ENCODE results near the gene PRKAA1. TPM values are rescaled to one million over a fixed set of nuclear protein-coding genes. Genes with fewer than 3 reads are reported as not detected.

Gene PRKAA1
- polyA plus RNA-seq, 3 donors = 23.4 to 32.8 (median 29.6) TPM

DNA sequence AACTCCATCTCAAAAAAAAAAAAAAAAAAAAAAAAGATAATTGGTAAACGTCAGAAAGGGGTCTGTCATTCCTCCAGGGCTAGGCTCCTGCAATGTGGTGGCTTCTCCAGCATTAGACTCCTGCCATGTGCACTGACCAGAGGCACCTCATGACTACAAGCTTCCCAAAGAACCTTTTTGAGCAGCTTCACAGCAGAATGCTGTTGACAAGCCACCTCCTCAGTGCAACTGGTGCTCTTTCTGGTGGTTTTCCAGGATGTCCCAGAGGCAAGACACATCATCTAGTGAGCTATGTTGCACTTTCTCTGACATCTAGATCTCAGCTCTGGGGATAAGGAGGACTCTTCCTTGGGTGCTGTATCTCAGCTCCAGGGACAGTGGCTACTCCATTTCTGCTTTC lies 25.3 kb upstream of the PRKAA1 start:
- peaks cover 30 to 37% of the 10 kb centered on the region in 2 donors for H3K36me3 Mint-ChIP-seq

DNA sequence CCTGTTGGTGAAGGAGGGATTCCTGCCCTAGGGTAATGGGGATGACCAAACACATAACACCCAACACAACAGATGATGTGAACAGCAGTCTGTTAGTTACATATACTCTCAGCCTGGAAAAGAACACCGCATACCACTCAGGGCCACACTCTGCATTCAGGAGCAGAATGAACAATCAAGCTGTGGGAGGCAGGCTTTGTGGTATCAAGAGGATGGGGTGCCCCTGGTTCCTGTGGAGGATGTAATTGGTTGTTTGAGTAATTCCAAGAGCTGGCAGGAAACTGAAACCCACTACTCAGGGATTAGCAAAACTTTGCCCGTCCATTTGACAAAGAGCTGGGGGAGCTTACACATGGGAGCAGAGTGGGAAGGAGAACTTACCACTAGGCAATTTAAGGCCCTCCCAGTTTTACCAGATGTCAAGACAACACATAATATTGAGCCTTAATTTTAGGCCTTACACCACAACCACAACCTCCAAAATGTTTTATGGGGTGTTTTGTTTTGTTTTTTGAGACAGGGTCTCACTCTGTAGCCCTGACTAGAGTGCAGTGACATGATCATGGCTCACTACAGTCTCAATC lies 15.6 kb upstream of the PRKAA1 start:
- Histone ChIP-seq H3K4me1 (ENCODE audit: control insufficient read depth in 1 of 2, insufficient read depth in 2 of 2, low read length in 2 of 2) (no peaks in the 10 kb centered on the region), H3K4me3 (replicated peaks in 1 of 3; ENCODE audit: low read depth in 2 of 3, low read length in 3 of 3) (no peak overlapping the region), H3K9me3 (replicated peaks in 1 of 2; ENCODE audit: control insufficient read depth in 1 of 2, insufficient read depth in 1 of 2, low read length in 2 of 2) (no peaks in the 10 kb centered on the region), H3K36me3 (replicated peaks in 1 of 2; ENCODE audit: control insufficient read depth in 1 of 2, insufficient read depth in 2 of 2, low read length in 2 of 2) (no peaks in the 10 kb centered on the region), H2AFZ (ENCODE audit: insufficient read depth, low read depth, low read length, poor library complexity, severe bottlenecking) (no peak overlapping the region), H3K27me3 (ENCODE audit: control insufficient read depth in 2 of 2, insufficient read depth in 2 of 2, low read length in 2 of 2) (no peaks in the 10 kb centered on the region), H3K79me2 (ENCODE audit: insufficient read depth, low read length) (no peaks in the 10 kb centered on the region), H3K9ac (ENCODE audit: insufficient read depth, low read length, poor library complexity, severe bottlenecking) (no peak overlapping the region), H4K20me1 (ENCODE audit: insufficient read depth, low read length) (no peaks in the 10 kb centered on the region), H3K4me2 (replicated peaks; ENCODE audit: extremely low read depth, low read length, poor library complexity, severe bottlenecking) (no peak overlapping the region), H3K27ac (ENCODE audit: low read depth in 1 of 2, low read length in 2 of 2) (no peak overlapping the region)
- TF ChIP-seq, protein P1, sequence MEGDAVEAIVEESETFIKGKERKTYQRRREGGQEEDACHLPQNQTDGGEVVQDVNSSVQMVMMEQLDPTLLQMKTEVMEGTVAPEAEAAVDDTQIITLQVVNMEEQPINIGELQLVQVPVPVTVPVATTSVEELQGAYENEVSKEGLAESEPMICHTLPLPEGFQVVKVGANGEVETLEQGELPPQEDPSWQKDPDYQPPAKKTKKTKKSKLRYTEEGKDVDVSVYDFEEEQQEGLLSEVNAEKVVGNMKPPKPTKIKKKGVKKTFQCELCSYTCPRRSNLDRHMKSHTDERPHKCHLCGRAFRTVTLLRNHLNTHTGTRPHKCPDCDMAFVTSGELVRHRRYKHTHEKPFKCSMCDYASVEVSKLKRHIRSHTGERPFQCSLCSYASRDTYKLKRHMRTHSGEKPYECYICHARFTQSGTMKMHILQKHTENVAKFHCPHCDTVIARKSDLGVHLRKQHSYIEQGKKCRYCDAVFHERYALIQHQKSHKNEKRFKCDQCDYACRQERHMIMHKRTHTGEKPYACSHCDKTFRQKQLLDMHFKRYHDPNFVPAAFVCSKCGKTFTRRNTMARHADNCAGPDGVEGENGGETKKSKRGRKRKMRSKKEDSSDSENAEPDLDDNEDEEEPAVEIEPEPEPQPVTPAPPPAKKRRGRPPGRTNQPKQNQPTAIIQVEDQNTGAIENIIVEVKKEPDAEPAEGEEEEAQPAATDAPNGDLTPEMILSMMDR (IDR thresholded peaks at IDR 0.05) = no peak
- intact Hi-C loops (cut with micrococcal nuclease) = no loop called here
- Mint-ChIP-seq H3K27ac (no peak overlapping the region), H3K36me3 (peaks cover 0 to 2% of the 10 kb centered on the region in 2 donors), H3K9me3 (no peaks in the 10 kb centered on the region), H3K4me1 (no peaks in the 10 kb centered on the region), H3K4me3 (no peak overlapping the region), H3K27me3 (ENCODE audit: low read depth in 3 of 3) (peaks cover 1 to 2% (median 1%) of the 10 kb centered on the region in 3 donors)
- WGBS (ENCODE audit: insufficient coverage) = no CpG with 5 or more reads among the region's 2 CpGs
- DNase-seq = no peak

More for the DNA sequence above, 25.3 kb upstream of the PRKAA1 start:
- Histone ChIP-seq H2AFZ (ENCODE audit: insufficient read depth, low read depth, low read length, poor library complexity, severe bottlenecking) (no peak overlapping the region), H3K9ac (ENCODE audit: insufficient read depth, low read length, poor library complexity, severe bottlenecking) (no peak overlapping the region), H3K4me2 (replicated peaks; ENCODE audit: extremely low read depth, low read length, poor library complexity, severe bottlenecking) (no peak overlapping the region), H3K4me3 (replicated peaks in 1 of 3; ENCODE audit: low read depth in 2 of 3, low read length in 3 of 3) (no peak overlapping the region), H3K79me2 (ENCODE audit: insufficient read depth, low read length) (no peaks in the 10 kb centered on the region), H3K9me3 (replicated peaks in 1 of 2; ENCODE audit: control insufficient read depth in 1 of 2, insufficient read depth in 1 of 2, low read length in 2 of 2) (no peaks in the 10 kb centered on the region), H4K20me1 (ENCODE audit: insufficient read depth, low read length) (peaks cover 37% of the 10 kb centered on the region), H3K36me3 (replicated peaks in 1 of 2; ENCODE audit: control insufficient read depth in 1 of 2, insufficient read depth in 2 of 2, low read length in 2 of 2) (peaks cover 24 to 38% of the 10 kb centered on the region in 2 donors), H3K27me3 (ENCODE audit: control insufficient read depth in 2 of 2, insufficient read depth in 2 of 2, low read length in 2 of 2) (no peaks in the 10 kb centered on the region), H3K4me1 (ENCODE audit: control insufficient read depth in 1 of 2, insufficient read depth in 2 of 2, low read length in 2 of 2) (no peaks in the 10 kb centered on the region), H3K27ac (ENCODE audit: low read depth in 1 of 2, low read length in 2 of 2) (peak overlapping the region in 1 of 2 donors; percentile 22)
- peak overlapping the region in 3 of 7 donors; percentile 7 to 77 (median 66) for H3K27ac Mint-ChIP-seq
- intact Hi-C loops (cut with micrococcal nuclease) = no loop called here
- WGBS (ENCODE audit: insufficient coverage) = no CpG with 5 or more reads among the region's 1 CpG
- H3K4me3 Mint-ChIP-seq = no peak overlapping the region
- no peaks in the 10 kb centered on the region for H3K27me3 Mint-ChIP-seq (ENCODE audit: low read depth in 3 of 3)
- H3K4me1 Mint-ChIP-seq = peaks cover 4% of the 10 kb centered on the region
- TF ChIP-seq, protein P1 (IDR thresholded peaks at IDR 0.05) = no peak
- H3K9me3 Mint-ChIP-seq = peaks cover 0 to 2% (median 0%) of the 10 kb centered on the region in 7 donors
- no peak for DNase-seq

All from CD14-positive monocyte (primary cell).